Gastrocnemius medialis (tissue), 4 donors: Measurements from ENCODE around the gene CTU1. TPM values are rescaled to one million over a fixed set of nuclear protein-coding genes. Genes with fewer than 3 reads are reported as not detected.

Experiments used
- ATAC-seq, 2 donors: fragments of 150-250 bp; one replicate each; pipeline ENCODE4 v1.9.1; 2016
- DNase-seq, 2 donors: peaks; one replicate each; pipeline ENCODE4 v3.0.0-alpha.2; 2019
- H3K27ac ChIP-seq, 4 donors: fragments of 200-600 bp; sonication (generic); 1 replicate in 1 of 4; 2 replicates in 3 of 4; pipeline ENCODE4 v1.5.1; 2016 to 2018; ENCODE audit warnings: mild to moderate bottlenecking in 2 of 4, moderate library complexity in 1 of 4
- H3K27me3 ChIP-seq, 3 donors: fragments of 200-600 bp; sonication (generic) in 2 of 3; 1 replicate in 1 of 3; 2 replicates in 2 of 3; pipeline versions ENCODE4 v1.5.1 to v1.6.0; 2016 to 2019; ENCODE audit warnings: mild to moderate bottlenecking in 1 of 3, moderate library complexity in 1 of 3
- H3K36me3 ChIP-seq, 2 donors: fragments of 200-600 bp; sonication (generic) in 1 of 2; one replicate each; pipeline ENCODE4 v1.5.1; 2017 to 2018
- H3K4me1 ChIP-seq, 2 donors: fragments of 200-600 bp; sonication (generic) in 1 of 2; one replicate each; pipeline ENCODE4 v1.5.1; 2016 to 2017; ENCODE audit warnings: mild to moderate bottlenecking in 2 of 2
- H3K4me3 ChIP-seq, 4 donors: fragments of 200-600 bp; sonication (generic) in 3 of 4; 1 replicate in 1 of 4; 2 replicates in 3 of 4; pipeline ENCODE4 v1.5.1; 2016 to 2019; ENCODE audit warnings: mild to moderate bottlenecking in 2 of 4
- H3K9me3 ChIP-seq, 3 donors: fragments of 200-600 bp; sonication (generic) in 2 of 3; 1 replicate in 1 of 3; 2 replicates in 2 of 3; pipeline ENCODE4 v1.5.1; 2016 to 2019
- POLR2A ChIP-seq, 2 donors: fragments of 450-650 bp; IDR thresholded peaks; one replicate each; pipeline ENCODE4 v1.6.1; 2017; ENCODE audit warnings: antibody characterized with exemption in 2 of 2, mild to moderate bottlenecking in 2 of 2, moderate library complexity in 2 of 2
- in situ Hi-C, 4 donors: fragments of 200-750 bp; cut with MboI; loops; one replicate each; pipeline versions ENCODE4 v1.15.0 to v1.8.0; 2017; ENCODE audit warnings: low sequenced_read_pairs in 4 of 4
- intact Hi-C: fragments of 100-400 bp; cut with DNase I; formaldehyde crosslinking; loops from one replicate; pipeline ENCODE4 v1.15.1; 2023; ENCODE audit warnings: low total_unique reads
- total RNA-seq, 4 donors: library from RNA; depleted of rRNA; stranded (reverse); fragments of >200 nt; gene quantifications; one replicate each; pipeline versions ENCODE4 v1.1.0 to v1.2.3, GENCODE V29; 2016
- TF ChIP-seq, protein P1 (sequence below), 5 experiments: fragments of 450-650 bp in 3 of 5; fragments of 200-600 bp in 2 of 5; sonication (generic) in 2 of 5; IDR thresholded peaks in 4 of 5; conservative IDR thresholded peaks in 1 of 5; 1 replicate in 4 of 5; 2 replicates in 1 of 5; pipeline ENCODE4 v1.5.1; 2016 to 2019; ENCODE audit warnings: antibody characterized with exemption in 5 of 5, mild to moderate bottlenecking in 3 of 5, moderate library complexity in 3 of 5

The CTU1 gene
- total RNA-seq, 4 donors from 2014 or later = 5.8 to 11.9 (median 9.3) TPM

DNA sequence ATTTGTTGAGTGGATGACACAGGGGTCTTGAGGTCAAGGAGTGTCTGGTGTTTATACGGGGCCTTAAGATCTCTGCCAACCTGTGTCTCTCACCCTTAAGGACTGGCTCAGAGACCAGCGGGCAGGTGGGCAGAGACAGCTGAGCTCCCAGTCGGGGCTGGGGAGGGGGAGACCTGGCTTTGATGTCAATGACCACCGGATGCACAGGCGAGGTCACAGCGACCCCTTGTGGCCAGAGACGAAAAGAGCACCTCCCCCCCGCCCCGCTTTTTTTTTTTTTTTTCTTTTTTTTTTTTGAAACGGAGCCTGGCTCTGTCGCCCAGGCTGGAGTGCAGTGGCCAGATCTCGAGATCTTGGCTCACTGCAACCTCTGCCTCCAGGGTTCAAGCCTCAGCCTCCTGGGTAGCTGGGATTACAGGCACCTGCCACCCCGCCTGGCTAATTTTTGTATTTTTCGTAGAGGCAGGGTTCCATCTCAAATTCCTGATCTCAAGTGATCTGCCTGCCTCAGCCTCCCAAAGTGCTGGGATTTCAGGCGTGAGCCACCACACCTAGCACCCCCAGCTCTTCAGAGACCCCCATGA, 13.4 kb downstream of the CTU1 start:
- no peaks in the 10 kb centered on the region for H3K9me3 ChIP-seq
- no peak for ATAC-seq
- no peak for TF ChIP-seq POLR2A (IDR thresholded peaks at IDR 0.05)
- TF ChIP-seq, protein P1, sequence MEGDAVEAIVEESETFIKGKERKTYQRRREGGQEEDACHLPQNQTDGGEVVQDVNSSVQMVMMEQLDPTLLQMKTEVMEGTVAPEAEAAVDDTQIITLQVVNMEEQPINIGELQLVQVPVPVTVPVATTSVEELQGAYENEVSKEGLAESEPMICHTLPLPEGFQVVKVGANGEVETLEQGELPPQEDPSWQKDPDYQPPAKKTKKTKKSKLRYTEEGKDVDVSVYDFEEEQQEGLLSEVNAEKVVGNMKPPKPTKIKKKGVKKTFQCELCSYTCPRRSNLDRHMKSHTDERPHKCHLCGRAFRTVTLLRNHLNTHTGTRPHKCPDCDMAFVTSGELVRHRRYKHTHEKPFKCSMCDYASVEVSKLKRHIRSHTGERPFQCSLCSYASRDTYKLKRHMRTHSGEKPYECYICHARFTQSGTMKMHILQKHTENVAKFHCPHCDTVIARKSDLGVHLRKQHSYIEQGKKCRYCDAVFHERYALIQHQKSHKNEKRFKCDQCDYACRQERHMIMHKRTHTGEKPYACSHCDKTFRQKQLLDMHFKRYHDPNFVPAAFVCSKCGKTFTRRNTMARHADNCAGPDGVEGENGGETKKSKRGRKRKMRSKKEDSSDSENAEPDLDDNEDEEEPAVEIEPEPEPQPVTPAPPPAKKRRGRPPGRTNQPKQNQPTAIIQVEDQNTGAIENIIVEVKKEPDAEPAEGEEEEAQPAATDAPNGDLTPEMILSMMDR (IDR thresholded peaks at IDR 0.05 in 4 of 5, conservative IDR thresholded peaks at IDR 0.05 in 1 of 5) = peak in 4 of 5 experiments; percentile 31 to 58 (median 39)
- no peak overlapping the region for H3K27ac ChIP-seq
- in situ Hi-C loops (no loop called here), intact Hi-C loops (loop anchor here (5.0 kb wide), 1 partner anchor 737 kb away; no protein-coding TSS in a partner anchor)
- no peaks in the 10 kb centered on the region for H3K27me3 ChIP-seq
- H3K36me3 ChIP-seq = peaks cover 0 to 4% of the 10 kb centered on the region in 2 donors
- no peak overlapping the region for H3K4me3 ChIP-seq
- no peaks in the 10 kb centered on the region for H3K4me1 ChIP-seq
- no peak for DNase-seq

DNA sequence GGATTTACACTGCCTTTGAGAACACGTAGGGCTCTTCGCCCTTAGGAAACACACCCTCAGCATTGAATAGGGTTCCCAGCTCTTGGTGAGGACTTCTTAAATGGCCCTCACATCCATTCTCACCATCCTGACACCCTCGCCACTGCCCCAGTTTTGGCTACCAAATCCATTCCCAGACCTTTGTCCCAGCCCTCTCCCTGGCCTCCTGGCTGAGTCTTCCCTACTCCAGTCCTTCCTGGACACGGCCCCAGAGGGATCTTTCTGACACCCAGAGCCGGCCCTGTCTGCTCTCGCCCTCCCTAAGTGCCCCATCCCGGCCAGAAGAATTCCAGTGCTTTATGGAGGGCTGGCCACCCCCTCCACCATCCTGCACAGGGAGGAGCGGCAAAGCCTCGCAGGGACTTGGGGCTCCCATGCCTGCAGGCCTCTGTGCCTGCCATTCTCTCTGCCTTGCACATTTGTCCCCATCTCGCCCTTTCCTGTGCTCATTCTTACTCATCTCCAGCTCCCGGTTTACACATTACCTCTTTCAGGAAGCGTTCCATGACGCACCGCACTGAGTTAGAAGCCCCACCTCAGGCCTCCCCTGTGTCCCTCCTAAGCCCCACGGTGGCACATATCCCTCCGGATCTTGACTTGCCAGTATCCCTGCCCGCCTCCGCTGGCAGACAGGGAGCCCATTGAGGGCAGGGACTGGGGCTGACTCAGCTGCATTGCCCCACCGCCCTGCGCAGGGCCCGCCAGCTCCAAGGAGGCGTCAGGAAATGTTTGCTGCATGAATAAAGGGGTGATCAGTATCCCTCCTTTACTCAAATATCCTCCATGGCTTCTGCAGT, 14.5 kb downstream of the CTU1 start:
- no peaks in the 10 kb centered on the region for H3K4me1 ChIP-seq
- no peak for ATAC-seq
- peaks cover 0 to 4% of the 10 kb centered on the region in 2 donors for H3K36me3 ChIP-seq
- in situ Hi-C loops (no loop called here), intact Hi-C loops (no loop called here)
- no peak overlapping the region for H3K27ac ChIP-seq
- DNase-seq = no peak
- H3K27me3 ChIP-seq = no peaks in the 10 kb centered on the region
- H3K4me3 ChIP-seq = no peak overlapping the region
- TF ChIP-seq POLR2A (IDR thresholded peaks at IDR 0.05) = no peak
- TF ChIP-seq, protein P1 (IDR thresholded peaks at IDR 0.05 in 4 of 5, conservative IDR thresholded peaks at IDR 0.05 in 1 of 5) = no peak
- H3K9me3 ChIP-seq = no peaks in the 10 kb centered on the region

DNA sequence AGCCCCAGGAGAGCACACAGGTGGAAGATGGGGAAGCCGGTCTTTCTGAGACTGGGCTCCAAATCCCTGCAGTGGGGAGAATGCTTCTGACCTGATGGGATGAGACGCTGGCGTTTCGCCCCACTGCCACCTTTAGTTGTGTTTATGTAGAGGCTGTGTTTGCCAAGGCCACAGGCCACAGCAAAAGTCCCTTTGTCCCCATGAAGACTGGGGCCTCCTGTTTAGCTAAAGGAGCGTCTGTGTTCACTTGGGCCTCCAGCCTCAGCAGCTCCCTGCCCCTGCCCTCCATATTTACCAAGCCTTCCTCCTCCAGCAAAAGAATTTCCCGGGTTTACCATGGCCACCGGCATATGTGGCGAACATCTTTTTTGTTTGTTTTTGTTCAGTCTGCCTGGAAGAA, 15.1 kb downstream of the CTU1 start:
- H3K27me3 ChIP-seq = no peaks in the 10 kb centered on the region
- H3K36me3 ChIP-seq = peaks cover 0 to 2% of the 10 kb centered on the region in 2 donors
- in situ Hi-C loops (no loop called here), intact Hi-C loops (no loop called here)
- H3K4me1 ChIP-seq = no peaks in the 10 kb centered on the region
- H3K4me3 ChIP-seq = no peak overlapping the region
- DNase-seq (no peak), ATAC-seq (no peak)
- TF ChIP-seq, protein P1 (IDR thresholded peaks at IDR 0.05 in 4 of 5, conservative IDR thresholded peaks at IDR 0.05 in 1 of 5) = no peak
- TF ChIP-seq POLR2A (IDR thresholded peaks at IDR 0.05) = no peak
- no peaks in the 10 kb centered on the region for H3K9me3 ChIP-seq
- no peak overlapping the region for H3K27ac ChIP-seq

DNA sequence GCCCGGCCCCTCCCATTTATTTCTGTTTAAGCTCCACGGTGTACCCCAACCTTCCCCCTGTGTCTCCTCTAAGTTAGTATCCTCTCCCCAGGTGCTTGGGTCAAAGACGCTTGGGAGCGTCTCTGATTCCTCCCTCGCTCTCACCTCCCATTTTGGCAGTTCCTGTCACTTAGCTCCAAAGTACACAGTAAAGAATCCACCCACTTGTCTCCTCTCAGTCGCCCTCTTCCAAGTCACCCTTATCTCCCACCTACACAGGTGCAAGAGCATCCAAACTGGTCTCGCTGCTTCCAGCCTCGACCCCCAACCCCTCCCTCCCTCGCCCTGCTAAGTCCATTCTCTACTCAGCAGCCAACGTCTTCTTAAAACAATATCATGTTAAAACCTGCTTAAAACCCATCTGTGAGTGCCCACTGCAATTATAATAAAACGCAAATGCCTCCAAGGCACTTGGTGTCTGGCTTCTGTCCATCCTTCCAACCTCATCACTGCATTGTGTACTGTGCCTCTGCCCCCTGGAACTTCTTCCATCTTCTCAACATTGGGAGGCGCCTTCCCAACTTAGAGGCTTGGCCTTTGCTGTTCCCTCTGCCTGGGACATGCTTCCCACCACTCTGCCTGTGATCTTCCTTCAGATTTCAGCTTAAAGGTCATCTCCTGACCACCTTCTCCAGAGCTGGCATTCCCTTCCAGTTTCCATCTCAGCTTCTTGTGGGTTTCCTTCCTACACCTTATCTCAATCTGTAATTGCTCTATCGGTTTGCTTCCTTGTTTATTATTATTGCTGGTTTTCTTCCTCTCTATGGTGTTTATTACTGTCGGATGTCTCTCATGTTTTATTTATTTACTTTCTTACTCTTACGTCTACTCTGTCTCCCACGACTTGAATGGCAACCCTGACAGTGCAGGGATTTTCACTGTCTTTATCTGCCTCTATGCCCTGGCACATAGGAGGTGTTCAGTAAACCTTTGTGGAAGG, 16.0 kb downstream of the CTU1 start:
- Histone ChIP-seq H3K9me3 (no peaks in the 10 kb centered on the region), H3K4me3 (no peak overlapping the region), H3K4me1 (no peaks in the 10 kb centered on the region), H3K27ac (no peak overlapping the region), H3K27me3 (no peaks in the 10 kb centered on the region), H3K36me3 (no peaks in the 10 kb centered on the region)
- in situ Hi-C loops = no loop called here
- ATAC-seq = no peak
- intact Hi-C loops = no loop called here
- no peak for DNase-seq
- TF ChIP-seq, protein P1 (IDR thresholded peaks at IDR 0.05 in 4 of 5, conservative IDR thresholded peaks at IDR 0.05 in 1 of 5) = no peak
- TF ChIP-seq POLR2A (IDR thresholded peaks at IDR 0.05) = no peak
